Chondrocyte (in vitro differentiated cells): Measurements from ENCODE around the gene PLCB3. TPM values are rescaled to one million over a fixed set of nuclear protein-coding genes. Genes with fewer than 3 reads are reported as not detected.

Source experiments
- DNase-seq: peaks from one replicate; pipeline ENCODE4 v3.0.0; 2021; ENCODE audit warnings: mixed read lengths, low spot score
- H3K27ac Mint-ChIP-seq: one replicate; pipeline ENCODE4 v1.8.0; 2021; ENCODE audit warnings: mild to moderate bottlenecking, moderate library complexity, mixed read lengths; ENCODE audit not compliant: unreplicated experiment
- H3K27me3 Mint-ChIP-seq: 2 replicates; pipeline ENCODE4 v1.8.0; 2021; ENCODE audit warnings: low read depth, mixed read lengths
- H3K36me3 Mint-ChIP-seq: 2 replicates; pipeline ENCODE4 v1.8.0; 2021; ENCODE audit warnings: low read depth, mixed read lengths
- H3K4me1 Mint-ChIP-seq: 2 replicates; pipeline ENCODE4 v1.8.0; 2021; ENCODE audit warnings: low read depth, mild to moderate bottlenecking, mixed read lengths
- H3K4me3 Mint-ChIP-seq: one replicate; pipeline ENCODE4 v1.8.0; 2021; ENCODE audit warnings: mild to moderate bottlenecking, moderate library complexity, mixed read lengths; ENCODE audit not compliant: unreplicated experiment
- H3K9me3 Mint-ChIP-seq: 2 replicates; pipeline ENCODE4 v1.8.0; 2021; ENCODE audit warnings: low read depth, mixed read lengths
- CTCF ChIP-seq: fragments of 200-600 bp; sonication (generic); IDR thresholded peaks from 2 replicates; pipeline ENCODE4 v1.5.0; 2021; ENCODE audit warnings: antibody characterized with exemption, mild to moderate bottlenecking, moderate library complexity
- total RNA-seq: library from RNA; stranded (reverse); gene quantifications from 3 replicates; pipeline ENCODE4 v1.2.1, GENCODE V29; 2021

The PLCB3 gene
- total RNA-seq, 1 donor from 2014 or later: 47.2 TPM

GRCh38 chr11:64222651-64223000 lies 28.7 kb upstream of the PLCB3 start:
- no peaks in the 10 kb centered on the region for H3K27me3 Mint-ChIP-seq
- TF ChIP-seq CTCF: no peak
- no peak for DNase-seq
- peaks cover 27% of the 10 kb centered on the region for H3K4me1 Mint-ChIP-seq
- H3K9me3 Mint-ChIP-seq: no peaks in the 10 kb centered on the region
- H3K27ac Mint-ChIP-seq: no peak overlapping the region
- H3K4me3 Mint-ChIP-seq: no peak overlapping the region
- no peaks in the 10 kb centered on the region for H3K36me3 Mint-ChIP-seq

GRCh38 chr11:64223001-64223651 lies 28.2 kb upstream of the PLCB3 start:
- no peak overlapping the region for H3K27ac Mint-ChIP-seq

GRCh38 chr11:64224151-64224890 lies 27.0 kb upstream of the PLCB3 start:
- H3K27me3 Mint-ChIP-seq: no peaks in the 10 kb centered on the region
- H3K4me1 Mint-ChIP-seq: peaks cover 33% of the 10 kb centered on the region
- H3K36me3 Mint-ChIP-seq: no peaks in the 10 kb centered on the region
- peak; percentile 94 for DNase-seq
- no peak overlapping the region for H3K27ac Mint-ChIP-seq
- peak overlapping the region; percentile 81 for H3K4me3 Mint-ChIP-seq
- H3K9me3 Mint-ChIP-seq: no peaks in the 10 kb centered on the region
- no peak for TF ChIP-seq CTCF

More at GRCh38 chr11:64223001-64223651, 28.2 kb upstream of the PLCB3 start:
- DNase-seq: peak; percentile 91
- Mint-ChIP-seq H3K36me3 (no peaks in the 10 kb centered on the region), H3K4me3 (no peak overlapping the region), H3K27me3 (no peaks in the 10 kb centered on the region), H3K4me1 (peaks cover 32% of the 10 kb centered on the region), H3K9me3 (no peaks in the 10 kb centered on the region)
- no peak for TF ChIP-seq CTCF

- TF ChIP-seq CTCF: no peak
- no peak for DNase-seq
- Mint-ChIP-seq H3K27ac (peak overlapping the region; percentile 63), H3K4me1 (peaks cover 39% of the 10 kb centered on the region), H3K36me3 (no peaks in the 10 kb centered on the region), H3K9me3 (no peaks in the 10 kb centered on the region), H3K4me3 (peak overlapping the region; percentile 81), H3K27me3 (no peaks in the 10 kb centered on the region)
Measured at GRCh38 chr11:64224891-64225607, 26.3 kb upstream of the PLCB3 start.
